ENCODE results near the gene ZNF543.
"Not testable (repeated sequence)": the region's sequence is repeated elsewhere in the genome, so short reads cannot be mapped to it uniquely, and the experiment has no call there.

The ZNF543 gene

DNA sequence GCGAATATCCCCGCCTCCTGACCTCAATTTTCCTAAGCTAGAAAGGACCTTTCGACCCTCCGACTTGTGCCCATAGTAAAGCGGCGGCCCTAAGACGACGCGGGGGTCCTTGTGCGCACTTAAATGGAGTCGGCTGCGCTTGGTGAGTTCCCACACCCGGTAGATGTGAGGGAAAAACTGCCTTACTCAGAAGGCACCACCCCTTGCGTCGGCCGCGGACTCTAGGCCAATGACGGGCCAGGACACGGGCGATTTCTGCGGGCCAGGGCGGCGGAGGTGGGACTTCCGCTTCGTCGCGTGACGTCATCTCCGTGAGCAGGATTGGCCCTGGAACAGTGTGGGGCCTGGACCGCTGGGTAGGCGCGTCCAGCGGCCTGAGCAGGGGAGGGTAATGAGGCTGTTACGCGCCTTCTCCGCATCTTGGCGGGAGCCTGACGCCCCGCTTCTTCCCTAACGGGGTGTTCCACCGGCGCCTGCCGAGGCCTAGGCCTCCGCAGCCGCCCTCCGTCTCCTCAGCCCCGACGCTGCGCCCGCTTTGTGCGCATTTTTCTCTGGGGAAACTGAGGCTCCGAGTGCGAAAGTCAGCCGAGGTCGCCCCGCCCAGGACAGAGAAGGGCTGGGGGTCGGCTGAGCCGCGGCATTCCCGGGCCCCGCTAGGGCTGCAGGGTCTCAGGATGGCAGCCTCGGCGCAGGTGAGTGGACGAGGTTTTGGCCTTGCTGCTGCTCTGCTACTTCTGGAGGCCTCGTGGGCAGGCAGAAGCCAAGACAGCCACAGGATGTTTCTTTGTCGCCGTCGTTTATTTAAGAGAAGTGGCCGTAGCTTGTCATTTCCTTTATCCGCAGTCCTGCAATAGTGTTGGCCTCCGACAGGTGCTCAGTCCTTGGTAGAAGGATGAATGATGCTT, at the start of gene ZNF543:
ZNF543 (plus strand) TSS at position 293 of the 905 bp plus-strand sequence; CDS start at position 675, 382 bp downstream.
- TF ChIP-seq, protein P1, sequence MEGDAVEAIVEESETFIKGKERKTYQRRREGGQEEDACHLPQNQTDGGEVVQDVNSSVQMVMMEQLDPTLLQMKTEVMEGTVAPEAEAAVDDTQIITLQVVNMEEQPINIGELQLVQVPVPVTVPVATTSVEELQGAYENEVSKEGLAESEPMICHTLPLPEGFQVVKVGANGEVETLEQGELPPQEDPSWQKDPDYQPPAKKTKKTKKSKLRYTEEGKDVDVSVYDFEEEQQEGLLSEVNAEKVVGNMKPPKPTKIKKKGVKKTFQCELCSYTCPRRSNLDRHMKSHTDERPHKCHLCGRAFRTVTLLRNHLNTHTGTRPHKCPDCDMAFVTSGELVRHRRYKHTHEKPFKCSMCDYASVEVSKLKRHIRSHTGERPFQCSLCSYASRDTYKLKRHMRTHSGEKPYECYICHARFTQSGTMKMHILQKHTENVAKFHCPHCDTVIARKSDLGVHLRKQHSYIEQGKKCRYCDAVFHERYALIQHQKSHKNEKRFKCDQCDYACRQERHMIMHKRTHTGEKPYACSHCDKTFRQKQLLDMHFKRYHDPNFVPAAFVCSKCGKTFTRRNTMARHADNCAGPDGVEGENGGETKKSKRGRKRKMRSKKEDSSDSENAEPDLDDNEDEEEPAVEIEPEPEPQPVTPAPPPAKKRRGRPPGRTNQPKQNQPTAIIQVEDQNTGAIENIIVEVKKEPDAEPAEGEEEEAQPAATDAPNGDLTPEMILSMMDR (IDR thresholded peaks at IDR 0.05; ENCODE audit: low read depth, low read length): no peak
- Histone ChIP-seq H3K9me3 (ENCODE audit: severe bottlenecking) (no peaks in the 10 kb centered on the region), H3K27me3 (ENCODE audit: insufficient read depth, low read depth, severe bottlenecking) (no peaks in the 10 kb centered on the region), H3K4me3 (ENCODE audit: low read depth, low read length) (peak within 1 kb of the TSS; percentile 87), H3K36me3 (peaks cover 24% of the 10 kb centered on the region), H3K27ac (peak within 1 kb of the TSS; percentile 93)
- peak; percentile 96 for DNase-seq

DNA sequence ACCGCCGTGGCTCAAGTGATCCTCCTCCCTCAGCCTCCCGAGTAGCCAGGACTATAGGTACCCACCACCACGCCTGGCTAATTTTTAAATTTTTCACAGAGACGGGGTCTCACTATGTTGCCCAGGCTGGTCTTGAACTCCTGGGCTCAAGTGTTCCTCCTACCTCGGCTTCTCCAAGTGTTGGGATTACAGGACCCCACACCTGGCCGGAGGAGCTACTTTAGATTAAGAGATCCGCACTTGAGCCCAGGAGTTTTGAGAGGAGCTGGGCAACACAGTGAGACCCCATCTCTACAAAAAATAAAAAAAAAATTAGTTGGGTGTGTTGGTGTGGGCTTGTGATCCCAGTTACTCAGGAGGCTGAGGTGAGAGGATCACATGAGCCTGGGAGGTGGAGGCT, 49.0 kb upstream of the ZNF543 start:
- no peak overlapping the region for H3K4me3 ChIP-seq (ENCODE audit: low read depth, low read length)
- H3K27ac ChIP-seq: no peak overlapping the region
- H3K27me3 ChIP-seq (ENCODE audit: insufficient read depth, low read depth, severe bottlenecking): no peaks in the 10 kb centered on the region
- H3K9me3 ChIP-seq (ENCODE audit: severe bottlenecking): no peaks in the 10 kb centered on the region
- no peak for DNase-seq
- TF ChIP-seq, protein P1 (IDR thresholded peaks at IDR 0.05; ENCODE audit: low read depth, low read length): no peak
- no peaks in the 10 kb centered on the region for H3K36me3 ChIP-seq

DNA sequence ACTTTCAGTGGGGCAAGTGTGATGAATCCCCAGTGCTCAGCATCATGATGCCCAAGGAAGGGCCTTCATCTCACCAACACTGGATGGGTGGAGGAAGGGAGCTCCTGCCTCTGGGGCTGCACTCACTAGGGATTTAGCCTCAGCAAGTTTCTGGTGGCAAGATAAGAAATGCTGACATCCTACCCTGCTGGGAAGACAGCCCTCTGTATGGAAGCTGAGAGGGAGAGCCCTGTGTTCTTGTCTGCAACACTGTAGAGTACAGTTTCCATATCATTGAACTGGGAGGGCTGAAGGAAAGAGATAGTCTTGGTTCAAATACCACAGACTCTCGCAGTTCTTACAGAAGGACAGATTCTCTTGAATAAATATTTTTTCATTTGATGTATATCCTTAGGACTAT, 47.3 kb upstream of the ZNF543 start:
- Histone ChIP-seq H3K36me3 (no peaks in the 10 kb centered on the region), H3K4me3 (ENCODE audit: low read depth, low read length) (no peak overlapping the region), H3K27me3 (ENCODE audit: insufficient read depth, low read depth, severe bottlenecking) (no peaks in the 10 kb centered on the region), H3K9me3 (ENCODE audit: severe bottlenecking) (no peaks in the 10 kb centered on the region), H3K27ac (no peak overlapping the region)
- TF ChIP-seq, protein P1 (IDR thresholded peaks at IDR 0.05; ENCODE audit: low read depth, low read length): no peak
- no peak for DNase-seq

DNA sequence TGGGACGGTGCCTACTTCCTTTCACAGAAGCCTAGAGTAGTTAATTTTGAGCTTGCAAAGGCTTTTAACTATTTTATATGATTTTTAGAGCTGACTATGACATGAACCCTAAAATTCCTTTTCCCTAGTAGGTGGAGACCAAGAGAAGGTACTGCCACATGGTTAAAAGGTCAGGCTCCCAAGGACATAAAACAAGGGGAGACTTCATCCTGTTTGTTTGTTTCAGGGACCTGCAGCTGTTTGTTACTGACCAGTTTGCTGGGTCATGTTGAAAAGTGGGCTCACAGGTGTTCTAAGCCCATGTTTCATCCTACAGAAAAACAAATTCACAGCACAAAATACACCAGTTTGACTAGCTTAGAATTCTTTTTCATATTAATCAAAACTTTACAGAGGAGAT, 43.8 kb upstream of the ZNF543 start:
- no peak for DNase-seq
- TF ChIP-seq, protein P1 (IDR thresholded peaks at IDR 0.05; ENCODE audit: low read depth, low read length): no peak
- H3K9me3 ChIP-seq (ENCODE audit: severe bottlenecking): no peaks in the 10 kb centered on the region
- peaks cover 8% of the 10 kb centered on the region for H3K36me3 ChIP-seq
- no peaks in the 10 kb centered on the region for H3K27me3 ChIP-seq (ENCODE audit: insufficient read depth, low read depth, severe bottlenecking)
- H3K27ac ChIP-seq: no peak overlapping the region
- H3K4me3 ChIP-seq (ENCODE audit: low read depth, low read length): no peak overlapping the region

DNA sequence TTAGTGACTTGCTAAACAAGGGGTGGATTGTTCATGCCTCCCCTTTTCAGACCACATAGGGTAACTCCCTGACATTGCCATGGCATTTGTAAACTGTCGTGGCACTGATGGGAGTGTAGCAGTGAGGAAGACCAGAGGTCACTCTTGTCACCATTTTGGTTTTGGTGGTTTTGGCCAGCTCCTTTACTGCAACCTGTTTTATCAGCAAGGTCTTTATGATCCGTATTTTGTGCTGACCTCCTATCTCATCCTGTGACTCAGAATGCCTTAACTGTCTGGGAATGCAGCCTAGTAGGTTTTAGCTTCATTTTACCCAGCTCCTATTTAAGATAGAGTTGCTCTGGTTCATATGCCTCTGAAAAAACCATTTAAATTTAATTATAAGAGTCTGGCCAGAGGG, 41.8 kb upstream of the ZNF543 start:
- DNase-seq; H3K27ac ChIP-seq; H3K27me3 ChIP-seq (ENCODE audit: insufficient read depth, low read depth, severe bottlenecking); H3K4me3 ChIP-seq (ENCODE audit: low read depth, low read length); H3K9me3 ChIP-seq (ENCODE audit: severe bottlenecking): not testable (repeated sequence)
- peaks cover 21% of the 10 kb centered on the region for H3K36me3 ChIP-seq

DNA sequence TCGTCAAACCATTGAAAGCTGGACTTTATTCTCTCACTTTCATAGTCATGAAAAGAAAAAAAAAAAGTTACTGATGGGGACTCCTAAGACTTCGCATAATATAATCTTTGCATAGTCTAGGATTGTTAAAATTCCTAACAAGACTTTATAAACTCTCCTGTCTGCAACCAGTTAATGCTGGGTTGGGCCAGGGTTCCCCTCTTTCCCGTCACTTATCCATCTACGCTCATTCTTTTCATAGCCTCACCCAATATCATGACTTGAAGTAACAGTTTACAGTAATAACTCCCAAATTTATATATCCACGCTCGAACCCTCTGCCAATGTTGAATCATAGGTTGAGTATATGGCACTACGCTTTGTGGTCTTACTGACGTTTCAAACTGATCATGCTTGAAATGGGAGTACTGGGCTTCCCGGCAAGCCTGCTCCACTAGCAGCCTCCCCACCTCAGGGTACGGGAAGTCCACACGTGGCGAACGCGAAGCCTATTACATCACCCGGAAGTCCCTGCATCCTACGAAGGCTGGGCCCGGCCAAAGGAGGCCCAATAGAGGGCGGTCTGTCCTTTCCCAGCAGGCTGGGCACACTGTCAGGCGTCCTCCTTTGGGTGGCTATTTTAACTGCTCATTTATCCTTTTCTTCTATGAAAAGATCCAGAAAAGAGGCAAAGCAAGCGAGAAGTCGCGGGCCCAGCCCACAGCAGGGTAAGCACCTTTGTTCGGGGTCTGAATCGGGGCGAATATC, 40.7 kb upstream of the ZNF543 start:
- TF ChIP-seq, protein P1 (IDR thresholded peaks at IDR 0.05; ENCODE audit: low read depth, low read length): peak; percentile 26; the same call in 1 of the 2 replicates
- H3K36me3 ChIP-seq: peaks cover 32% of the 10 kb centered on the region
- peak overlapping the region; percentile 100 for H3K4me3 ChIP-seq (ENCODE audit: low read depth, low read length)
- H3K9me3 ChIP-seq (ENCODE audit: severe bottlenecking): no peaks in the 10 kb centered on the region
- peak; percentile 93 for DNase-seq
- no peaks in the 10 kb centered on the region for H3K27me3 ChIP-seq (ENCODE audit: insufficient read depth, low read depth, severe bottlenecking)
- peak overlapping the region; percentile 96 for H3K27ac ChIP-seq

Measured in WERI-Rb-1 (cell line).